Skin epidermis (tissue), 12 donors: Measurements from ENCODE around the gene REL.
"Not testable (repeated sequence)": the region's sequence is repeated elsewhere in the genome, so short reads cannot be mapped to it uniquely, and the experiment has no call there.

Experiments
- H3K27ac ChIP-seq, 21 experiments: fragments of 200-600 bp; sonication (generic) in 11 of 21; one replicate each; pipeline ENCODE4 v1.5.0; 2020; ENCODE audit warnings: mild to moderate bottlenecking in 3 of 21, inconsistent platforms in 2 of 21, moderate library complexity in 2 of 21
- H3K4me3 ChIP-seq, 7 experiments: fragments of 200-600 bp; sonication (generic) in 2 of 7; one replicate each; pipeline ENCODE4 v1.5.0; 2020; ENCODE audit warnings: inconsistent platforms in 2 of 7, mild to moderate bottlenecking in 2 of 7, moderate library complexity in 1 of 7

Gene REL

GRCh38 chr2:60901296-60901695 is 19.9 kb downstream of the REL start:
- not testable (repeated sequence) for H3K27ac ChIP-seq, H3K4me3 ChIP-seq

DNA sequence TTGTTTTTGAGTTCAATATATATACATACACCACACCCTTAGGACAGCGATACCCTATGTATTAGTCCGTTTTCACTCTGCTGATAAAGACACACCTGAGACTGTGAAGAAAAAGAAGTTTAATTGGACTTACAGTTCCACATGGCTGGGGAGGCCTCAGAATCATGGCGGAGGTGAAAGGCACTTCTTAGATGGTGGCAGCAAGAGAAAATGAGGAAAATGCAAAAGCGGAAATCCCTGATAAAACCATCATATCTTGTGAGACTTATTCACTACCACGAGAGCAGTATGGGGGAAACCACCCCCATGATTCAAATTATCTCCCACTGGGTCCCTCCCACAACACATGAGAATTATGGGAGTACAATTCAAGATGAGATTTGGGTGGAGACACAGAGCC is 24.5 kb downstream of the REL start:
- H3K27ac ChIP-seq, H3K4me3 ChIP-seq: not testable (repeated sequence)

DNA sequence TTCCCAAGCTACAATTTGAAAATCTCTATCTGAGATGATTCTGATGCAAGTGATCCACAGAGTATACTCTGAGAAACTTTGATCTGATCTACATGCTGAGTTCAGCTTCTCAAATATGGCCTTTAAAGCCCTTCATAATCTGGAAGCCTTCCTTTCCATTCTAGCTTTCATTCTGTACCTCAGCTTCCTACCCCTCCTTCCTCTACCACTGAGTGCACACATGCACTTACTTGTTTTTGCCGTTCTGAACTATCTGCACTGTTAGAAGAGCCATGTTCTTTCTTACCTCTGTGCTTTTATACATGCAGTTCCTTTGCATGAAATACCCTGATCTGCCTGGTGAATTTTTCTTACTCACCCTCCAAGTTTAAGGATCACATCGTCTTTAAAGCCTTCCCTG is 25.0 kb downstream of the REL start:
- no peak overlapping the region for H3K4me3 ChIP-seq
- H3K27ac ChIP-seq, result no peak overlapping the region

- H3K27ac ChIP-seq, result no peak overlapping the region
These were observed 26.0 kb downstream of the REL start for GRCh38 chr2:60907329-60907728.

DNA sequence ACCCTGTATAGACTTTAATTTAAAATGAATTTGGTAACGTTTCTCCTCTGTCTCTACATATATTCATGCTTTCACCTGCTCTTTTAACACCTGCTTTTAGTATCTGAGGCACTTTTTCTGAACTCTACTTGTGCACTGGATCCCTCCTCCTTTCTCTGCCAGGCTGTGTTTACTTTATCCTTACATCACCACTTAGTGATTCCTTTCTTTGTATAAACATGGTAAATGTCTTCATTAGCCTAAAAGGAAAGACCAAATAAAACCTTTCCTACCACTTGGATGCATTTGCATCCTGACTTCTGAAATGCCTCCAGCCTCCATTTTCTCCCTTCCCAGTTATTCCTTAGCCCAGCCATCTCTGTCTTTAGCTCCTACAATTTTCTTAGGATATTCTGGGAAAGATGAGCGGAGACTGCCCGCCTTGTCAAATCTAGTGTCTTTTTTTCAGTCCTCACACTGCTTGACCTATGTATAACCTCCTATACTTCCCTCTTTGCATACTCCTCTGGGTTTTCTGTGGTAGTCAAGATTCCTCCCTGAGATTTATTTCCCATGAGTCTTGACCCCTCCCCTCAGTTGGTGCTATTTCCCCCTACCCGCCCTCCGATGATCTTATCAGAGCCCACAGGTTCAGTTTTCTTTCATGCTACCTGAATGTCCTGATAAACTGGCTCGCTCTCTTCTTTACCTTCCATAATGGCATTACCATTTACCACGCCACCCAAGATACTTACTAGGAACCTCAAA is 44.8 kb downstream of the REL start:
- Histone ChIP-seq H3K4me3 (no peak overlapping the region), H3K27ac (peak overlapping the region in 3 of 21 experiments; percentile 5 to 31 (median 27))

More at GRCh38 chr2:60907329-60907728, 26.0 kb downstream of the REL start:
- no peak overlapping the region for H3K4me3 ChIP-seq

GRCh38 chr2:60926741-60927552 is 45.6 kb downstream of the REL start:
- Histone ChIP-seq H3K27ac (peak overlapping the region in 6 of 21 experiments; percentile 5 to 41 (median 20)), H3K4me3 (no peak overlapping the region)

- H3K4me3 ChIP-seq, H3K27ac ChIP-seq: not testable (repeated sequence)
These were observed 50.7 kb downstream of the REL start for GRCh38 chr2:60932061-60932460.

DNA sequence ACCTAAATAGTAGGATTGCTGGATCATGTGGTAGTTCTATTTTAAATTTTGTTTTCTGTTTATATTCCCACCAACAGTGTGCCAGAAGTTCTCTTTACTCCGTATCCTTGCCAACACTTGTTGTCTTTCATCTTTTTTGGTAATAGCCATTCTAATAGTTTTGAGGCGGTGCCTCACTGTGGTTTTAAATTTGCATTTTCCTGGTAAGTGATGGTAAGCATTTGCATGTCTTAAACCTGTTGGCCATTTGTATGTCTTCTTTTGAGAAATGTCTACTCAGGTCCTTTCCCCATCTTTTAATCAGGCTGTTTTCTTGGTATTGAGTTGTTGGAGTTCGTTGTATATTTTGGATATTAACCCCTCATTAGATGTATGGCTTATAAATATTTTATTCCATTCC is 51.6 kb downstream of the REL start:
- Histone ChIP-seq H3K27ac (no peak overlapping the region), H3K4me3 (no peak overlapping the region)

GRCh38 chr2:60934165-60934722 is 52.9 kb downstream of the REL start:
- no peak overlapping the region for H3K4me3 ChIP-seq
- peak overlapping the region in 8 of 21 experiments; percentile 5 to 47 (median 24) for H3K27ac ChIP-seq

GRCh38 chr2:60936757-60937156 is 55.4 kb downstream of the REL start:
- Histone ChIP-seq H3K27ac (no peak overlapping the region), H3K4me3 (no peak overlapping the region)

DNA sequence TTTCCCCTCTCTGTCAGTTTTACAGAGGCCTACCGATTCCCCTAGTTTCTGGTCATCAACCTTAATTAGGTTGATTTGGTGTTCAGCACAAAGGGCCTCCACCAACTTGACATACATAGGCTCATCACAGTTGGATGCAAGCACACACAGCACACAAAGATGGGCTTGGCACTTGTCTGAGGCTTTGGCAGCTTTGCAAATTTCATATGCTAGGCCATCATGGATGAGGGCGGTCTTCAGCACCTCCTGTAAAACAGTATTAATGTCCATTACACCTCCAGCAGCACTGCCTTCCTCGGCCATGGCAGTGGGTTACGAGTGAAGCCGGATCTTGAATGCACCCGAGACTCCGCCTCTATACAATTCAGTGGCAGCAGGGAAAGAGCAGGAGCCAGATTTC is 56.9 kb downstream of the REL start:
- no peak overlapping the region for H3K4me3 ChIP-seq

DNA sequence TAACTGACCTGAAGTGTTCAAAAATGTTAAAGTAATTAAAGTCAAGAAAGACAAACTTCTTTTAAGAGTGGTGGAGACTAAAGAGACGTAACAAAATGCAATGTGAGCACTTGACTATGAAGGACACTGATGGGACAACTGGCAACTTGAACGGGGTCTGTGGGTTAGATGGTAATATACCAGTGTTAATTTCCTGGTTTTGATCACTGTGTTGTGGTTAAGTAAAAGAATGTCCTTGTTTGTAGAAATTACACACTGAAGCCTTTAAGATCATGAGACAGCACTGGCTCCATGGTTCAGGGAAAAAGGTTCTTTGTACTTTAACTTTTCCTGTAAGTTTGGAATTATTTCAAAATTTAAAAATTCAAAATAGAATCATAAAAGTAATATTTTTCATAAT is 58.2 kb downstream of the REL start:
- Histone ChIP-seq H3K27ac (no peak overlapping the region), H3K4me3 (no peak overlapping the region)

More for the DNA sequence above, 56.9 kb downstream of the REL start:
- H3K27ac ChIP-seq, result no peak overlapping the region

DNA sequence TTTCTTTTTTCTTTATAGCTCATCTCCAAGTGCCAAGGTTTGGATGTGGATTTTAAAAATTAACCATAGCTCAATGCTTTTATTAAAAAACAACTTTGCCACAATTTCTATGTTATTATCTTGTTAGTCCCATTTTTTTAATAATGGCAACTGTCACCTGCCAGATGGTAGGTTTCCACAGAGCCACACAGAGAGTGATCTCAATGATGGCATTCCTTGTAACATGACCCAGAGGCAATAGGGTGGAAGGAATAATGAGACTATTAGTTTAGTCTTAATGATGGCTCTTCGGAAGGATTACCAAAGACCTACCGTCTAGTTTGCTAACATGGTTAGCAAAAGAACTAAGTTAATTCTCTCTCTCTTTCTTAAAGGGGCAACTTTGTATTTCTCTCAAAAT is 64.0 kb downstream of the REL start:
- Histone ChIP-seq H3K27ac (no peak overlapping the region), H3K4me3 (no peak overlapping the region)

DNA sequence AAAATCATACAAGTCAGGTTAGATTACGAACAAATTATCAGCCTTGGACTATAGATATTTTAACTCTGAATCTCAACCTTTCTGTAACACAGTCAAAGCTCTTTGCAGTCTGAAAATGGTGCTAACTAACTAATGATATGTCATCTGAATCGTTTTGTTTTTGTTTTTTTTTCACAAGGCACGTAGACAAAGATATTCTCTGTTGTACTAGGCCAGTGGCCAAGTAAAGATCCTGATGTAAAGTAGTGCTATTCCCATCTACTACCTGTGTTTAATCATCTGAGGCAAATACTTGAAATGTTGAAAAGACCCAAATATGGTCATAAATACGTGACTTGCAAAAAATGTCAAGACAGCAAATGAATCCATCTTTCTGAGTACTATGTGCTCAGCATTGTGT is 65.7 kb downstream of the REL start:
- Histone ChIP-seq H3K4me3 (no peak overlapping the region), H3K27ac (peak overlapping the region in 2 of 21 experiments; percentile 65 to 79)

DNA sequence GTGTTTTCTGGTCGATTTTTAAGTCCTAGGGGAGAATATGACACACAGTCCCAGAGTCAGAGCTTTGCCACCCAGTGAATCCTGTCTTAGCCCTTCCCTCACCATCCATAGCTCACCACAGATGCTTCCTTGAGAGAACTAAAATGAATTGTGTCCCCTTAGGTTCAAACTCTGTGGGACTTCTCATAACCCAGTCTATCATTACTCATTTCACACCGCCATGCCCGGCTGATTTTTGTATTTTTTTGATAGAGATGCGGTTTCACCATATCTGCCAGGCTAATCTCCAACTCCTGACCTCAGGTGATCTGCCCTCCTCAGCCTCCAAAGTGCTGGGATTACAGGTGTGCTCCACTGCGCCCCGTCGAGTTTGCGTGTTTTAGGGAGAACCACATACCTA is 66.8 kb downstream of the REL start:
- peak overlapping the region in 20 of 21 experiments; percentile 22 to 83 (median 62) for H3K27ac ChIP-seq
- H3K4me3 ChIP-seq, result no peak overlapping the region

DNA sequence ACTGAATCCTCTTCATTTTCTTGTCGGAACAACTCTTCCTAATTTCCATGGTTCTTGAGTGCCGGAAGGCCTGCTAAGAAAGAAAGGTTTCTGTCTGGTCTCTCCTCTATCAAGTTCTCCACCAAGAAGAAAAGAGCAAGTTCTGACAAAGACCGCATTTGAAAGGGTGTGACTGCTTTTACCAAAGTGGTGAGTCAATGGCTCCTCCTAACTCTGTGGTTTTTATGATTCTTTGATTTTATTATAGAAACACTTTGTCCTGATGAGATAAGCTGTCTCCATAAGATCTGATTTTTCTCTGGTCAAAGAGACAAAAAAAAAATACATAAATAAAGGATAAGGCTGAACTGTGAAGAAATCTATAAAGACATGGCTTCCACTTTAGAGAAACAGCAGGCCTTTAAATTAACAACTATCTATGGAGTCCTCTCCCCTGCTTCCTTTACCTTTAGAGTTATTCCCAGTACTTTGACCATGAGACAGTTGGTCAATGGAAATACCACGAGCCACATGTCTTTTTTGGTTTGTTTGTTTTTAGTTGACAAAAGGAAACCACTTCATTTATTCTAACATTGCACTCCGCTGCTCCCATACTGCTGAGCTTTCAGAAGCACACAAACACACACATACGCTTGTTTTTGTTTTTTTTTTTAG is 67.7 kb downstream of the REL start:
- H3K4me3 ChIP-seq, result no peak overlapping the region
- peak overlapping the region in 18 of 21 experiments; percentile 16 to 83 (median 68) for H3K27ac ChIP-seq

DNA sequence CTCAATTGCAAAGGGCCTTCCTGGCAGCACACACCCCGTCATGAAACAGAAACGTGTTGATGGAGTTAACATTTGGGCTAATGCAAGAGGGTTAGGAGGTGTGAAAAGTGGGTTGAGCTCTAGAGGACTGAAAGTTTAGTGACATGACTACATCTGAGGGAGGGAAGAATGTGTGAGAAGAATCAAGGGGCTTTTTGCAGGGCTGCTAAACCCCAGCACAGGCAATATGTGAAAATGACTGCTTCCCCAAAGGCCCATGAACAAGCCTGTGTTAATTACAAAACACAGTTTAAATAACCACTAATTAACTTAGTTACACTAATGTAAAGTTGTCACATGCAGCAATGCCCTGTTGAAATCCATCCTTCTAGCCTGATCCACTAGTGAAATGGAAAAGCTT is 72.8 kb downstream of the REL start:
- H3K4me3 ChIP-seq, result no peak overlapping the region
- peak overlapping the region in 4 of 21 experiments; percentile 17 to 58 (median 34) for H3K27ac ChIP-seq

- no peak overlapping the region for H3K4me3 ChIP-seq
These were observed 75.8 kb downstream of the REL start for GRCh38 chr2:60957224-60957623.

DNA sequence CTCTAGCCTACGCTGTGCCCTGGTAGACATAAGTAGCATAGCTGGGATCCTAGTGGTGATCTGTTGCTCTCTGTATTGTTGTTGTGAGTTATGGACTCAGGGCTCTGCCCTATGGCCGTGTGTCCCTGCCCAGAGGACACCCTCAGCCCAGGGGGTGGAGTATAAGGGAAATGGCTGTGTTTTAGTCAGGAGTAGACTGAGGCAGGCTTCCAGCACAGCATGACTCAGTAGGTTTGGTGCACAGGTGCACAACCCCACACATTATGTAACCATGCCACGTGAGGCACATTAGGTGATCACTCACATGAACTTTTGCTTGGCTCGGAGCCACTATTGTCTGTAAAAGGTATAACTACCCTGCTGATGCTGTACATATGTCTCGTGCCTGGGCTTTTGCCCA is 76.3 kb downstream of the REL start:
- Histone ChIP-seq H3K27ac (peak overlapping the region in 19 of 21 experiments; percentile 3 to 88 (median 75)), H3K4me3 (no peak overlapping the region)

More at GRCh38 chr2:60957224-60957623, 75.8 kb downstream of the REL start:
- peak overlapping the region in 16 of 21 experiments; percentile 3 to 88 (median 60) for H3K27ac ChIP-seq

GRCh38 chr2:60958361-60958760 is 77.0 kb downstream of the REL start:
- peak overlapping the region in 20 of 21 experiments; percentile 47 to 88 (median 76) for H3K27ac ChIP-seq

More at GRCh38 chr2:60958361-60958760, 77.0 kb downstream of the REL start:
- H3K4me3 ChIP-seq, result no peak overlapping the region
